Prostate gland (tissue), 2 donors: ENCODE data around the gene ASB11.

Source experiments
- CTCF ChIP-seq, 4 experiments: fragments of 200-600 bp in 2 of 4; fragments of 450-650 bp in 2 of 4; sonication (generic) in 2 of 4; IDR thresholded peaks; 1 replicate in 3 of 4; 2 replicates in 1 of 4; pipeline ENCODE4 v1.5.1; 2016 to 2019; ENCODE audit warnings: antibody characterized with exemption in 4 of 4, mild to moderate bottlenecking in 2 of 4, moderate library complexity in 2 of 4
- POLR2AphosphoS5 ChIP-seq: sonication (generic); formaldehyde crosslinking; IDR thresholded peaks from one replicate; pipeline ENCODE4 v1.6.1; 2017; ENCODE audit warnings: antibody characterized with exemption

GRCh38 chrX:15269618-15270521 lies 45.6 kb downstream of the ASB11 start, which contains the start of gene ASB9:
- TF ChIP-seq CTCF (IDR thresholded peaks at IDR 0.05) (no peak), POLR2AphosphoS5 (no peak)
